A549 (cell line): ENCODE measurements around the gene TEP1. TPM values are rescaled to one million over a fixed set of nuclear protein-coding genes. Genes with fewer than 3 reads are reported as not detected.

Experiments used
- ATAC-seq, 2 experiments: fragments of 200-7000 bp in 1 of 2; fragments of >200 bp in 1 of 2; cut with Nextera tagmentation in 1 of 2; cut with Tn5 transposase in 1 of 2; 3 replicates each; pipeline versions ENCODE4 v1.8.0 to v1.9.1; 2018 to 2020; ENCODE audit warnings: mild to moderate bottlenecking in 1 of 2, moderate library complexity in 1 of 2
- CTCF ChIA-PET: fragments of 300-600 bp; sonication (Branson Sonifier 250); formaldehyde crosslinking; extraction: SDS; loops from one replicate; lab custom pipeline; 2021; ENCODE audit warnings: antibody characterized with exemption, inconsistent platforms; lab: Yijun Ruan, JAX
- POLR2A ChIA-PET: fragments of 350-600 bp; formaldehyde crosslinking; extraction: SDS; loops from one replicate; lab custom pipeline; 2021; ENCODE audit warnings: antibody characterized with exemption, inconsistent platforms; lab: Yijun Ruan, JAX
- DNase-seq, 2 experiments: peaks; one replicate each; pipeline versions ENCODE4 v3.0.0 to v3.0.0-alpha.2; 2011 to 2016; ENCODE audit warnings: low read depth in 1 of 2, low spot score in 1 of 2
- FAIRE-seq: peaks from 2 replicates; lab custom pipeline; 2011; peaks lifted over from hg19 to GRCh38; lab: Jason Lieb, UNC
- H3K27ac ChIP-seq, 2 experiments: fragments of >200 bp; sonication (Bioruptor Twin); formaldehyde crosslinking; 3 replicates each; pipeline ENCODE4 v1.5.1; 2016 to 2017
- H3K4me1 ChIP-seq: fragments of >200 bp; sonication (Bioruptor Twin); formaldehyde crosslinking; 3 replicates; pipeline ENCODE4 v1.6.1; 2016
- H3K4me2 ChIP-seq: fragments of >200 bp; sonication (Bioruptor Twin); formaldehyde crosslinking; 3 replicates; pipeline ENCODE4 v1.6.1; 2016
- H3K4me3 ChIP-seq: fragments of >200 bp; sonication (Bioruptor Twin); formaldehyde crosslinking; 3 replicates; pipeline ENCODE4 v1.5.1; 2016
- H3K9me3 ChIP-seq: fragments of >200 bp; sonication (Bioruptor Twin); formaldehyde crosslinking; 3 replicates; pipeline ENCODE4 v1.6.1; 2016
- BHLHE40 ChIP-seq: IDR thresholded peaks from 2 replicates; pipeline ENCODE4 v1.6.1; 2012; ENCODE audit warnings: low read depth, low read length, inconsistent platforms
- CEBPB ChIP-seq, 2 experiments: fragments of >200 bp in 1 of 2; sonication (Bioruptor Twin) in 1 of 2; formaldehyde crosslinking in 1 of 2; IDR thresholded peaks; 2 replicates each; pipeline ENCODE4 v1.6.1; 2012 to 2016
- CHD4 ChIP-seq: fragments of 200-600 bp; sonication (generic); IDR thresholded peaks from 2 replicates; pipeline ENCODE4 v1.6.1; 2016; ENCODE audit warnings: antibody characterized with exemption, mild to moderate bottlenecking, borderline replicate concordance
- EHMT2 ChIP-seq: fragments of 200-600 bp; sonication (generic); IDR thresholded peaks from 2 replicates; pipeline ENCODE4 v1.6.1; 2016; ENCODE audit warnings: antibody characterized with exemption, low read depth, mild to moderate bottlenecking, moderate library complexity
- EP300 ChIP-seq, 2 experiments: fragments of >200 bp; sonication (Bioruptor Twin); formaldehyde crosslinking; IDR thresholded peaks; 2 replicates in 1 of 2; 3 replicates in 1 of 2; pipeline ENCODE4 v1.6.1; 2016 to 2017
- ESRRA ChIP-seq: fragments of 150-350 bp; IDR thresholded peaks from 2 replicates; pipeline ENCODE4 v1.6.1; 2014; ENCODE audit warnings: mild to moderate bottlenecking, low read length, borderline replicate concordance
- FOXS1 ChIP-seq: fragments of 250-450 bp; sonication (Bioruptor Pico); IDR thresholded peaks from 2 replicates; pipeline ENCODE4 v1.5.0; 2020; ENCODE audit warnings: mild to moderate bottlenecking, moderate library complexity
- HOXB13 ChIP-seq: fragments of 250-450 bp; sonication (Bioruptor Pico); IDR thresholded peaks from 2 replicates; pipeline ENCODE4 v1.5.0; 2020; ENCODE audit warnings: low read depth, mild to moderate bottlenecking, moderate library complexity
- HOXB5 ChIP-seq: fragments of 250-450 bp; sonication (Bioruptor Pico); IDR thresholded peaks from 2 replicates; pipeline ENCODE4 v1.5.0; 2020; ENCODE audit warnings: mild to moderate bottlenecking, moderate library complexity
- KDM5A ChIP-seq: fragments of 200-600 bp; sonication (generic); IDR thresholded peaks from 2 replicates; pipeline ENCODE4 v1.6.1; 2016; ENCODE audit warnings: antibody characterized with exemption, mild to moderate bottlenecking
- MAFK ChIP-seq: fragments of 450-650 bp; IDR thresholded peaks from 2 replicates; pipeline ENCODE4 v1.6.1; 2014; ENCODE audit not compliant: partially characterized antibody
- MAZ ChIP-seq: fragments of 150-350 bp; IDR thresholded peaks from 2 replicates; pipeline ENCODE4 v1.6.1; 2014; ENCODE audit warnings: antibody characterized with exemption, low read depth, low read length, borderline replicate concordance
- NFE2L2 ChIP-seq: fragments of 150-350 bp; conservative IDR thresholded peaks from 2 replicates; pipeline ENCODE4 v1.6.1; 2014; ENCODE audit warnings: low read length
- NR3C1 ChIP-seq: fragments of >200 bp; sonication (Bioruptor Twin); formaldehyde crosslinking; IDR thresholded peaks from 3 replicates; pipeline ENCODE4 v1.6.1; 2017
- PHF8 ChIP-seq: fragments of 200-600 bp; sonication (generic); IDR thresholded peaks from 2 replicates; pipeline ENCODE4 v1.6.1; 2016; ENCODE audit warnings: low read depth, mild to moderate bottlenecking, antibody characterized with exemption, moderate library complexity, borderline replicate concordance
- POLR2A ChIP-seq: IDR thresholded peaks from 2 replicates; pipeline ENCODE4 v1.6.1; 2012; ENCODE audit warnings: mild to moderate bottlenecking, low read length
- POLR2AphosphoS2 ChIP-seq: conservative IDR thresholded peaks from 2 replicates; pipeline ENCODE4 v1.6.1; 2012; ENCODE audit warnings: low read length, improper control_type of control experiment, inconsistent platforms
- RNF2 ChIP-seq: fragments of 200-600 bp; sonication (generic); IDR thresholded peaks from 2 replicates; pipeline ENCODE4 v1.6.1; 2016; ENCODE audit warnings: low read depth, mild to moderate bottlenecking, antibody characterized with exemption, moderate library complexity, borderline replicate concordance
- SMC3 ChIP-seq: fragments of >200 bp; sonication (Bioruptor Twin); formaldehyde crosslinking; IDR thresholded peaks from 3 replicates; pipeline ENCODE4 v1.6.1; 2018; ENCODE audit warnings: inconsistent platforms
- TFCP2L1 ChIP-seq: fragments of 250-450 bp; sonication (Bioruptor Pico); IDR thresholded peaks from 2 replicates; pipeline ENCODE4 v1.5.0; 2021; ENCODE audit warnings: mild to moderate bottlenecking
- TP53 ChIP-seq: fragments of 250-450 bp; sonication (Bioruptor Pico); IDR thresholded peaks from 2 replicates; pipeline ENCODE4 v1.5.0; 2021; ENCODE audit warnings: mild to moderate bottlenecking, moderate library complexity
- ZC3H11A ChIP-seq: fragments of 450-650 bp; IDR thresholded peaks from 2 replicates; pipeline ENCODE4 v1.6.1; 2014; ENCODE audit warnings: antibody characterized with exemption, mild to moderate bottlenecking
- ZFP36 ChIP-seq: fragments of 450-650 bp; IDR thresholded peaks from 2 replicates; pipeline ENCODE4 v1.6.1; 2014; ENCODE audit warnings: borderline replicate concordance; ENCODE audit not compliant: partially characterized antibody
- ZNF302 ChIP-seq: fragments of 250-450 bp; sonication (Bioruptor Pico); IDR thresholded peaks from 2 replicates; pipeline ENCODE4 v1.9.0; 2021; ENCODE audit warnings: inconsistent platforms, mild to moderate bottlenecking, moderate library complexity
- ZSCAN20 ChIP-seq: fragments of 250-450 bp; sonication (Bioruptor Pico); IDR thresholded peaks from 2 replicates; pipeline ENCODE4 v1.8.0; 2022; ENCODE audit warnings: mild to moderate bottlenecking, moderate library complexity
- WGBS: methylation state at CpG from one replicate; pipeline ENCODE4 v1.1.6; 2017; ENCODE audit errors: missing lambda C conversion rate; 5-methylcytosine and 5-hydroxymethylcytosine counted together
- polyA plus RNA-seq, 4 experiments: library from polyadenylated mRNA; depleted of rRNA in 3 of 4; stranded (reverse); fragments of >200 nt; fragmentation: RNase III in 1 of 4; extraction: RNeasy Plus Mini Kit Qiagen cat#74134 plus additional on column Dnase treatment in 1 of 4; gene quantifications; 2 replicates in 3 of 4; 3 replicates in 1 of 4; pipeline ENCODE4 v1.2.3, GENCODE V29; 2011 to 2017
- TF ChIP-seq, protein P1 (sequence below): fragments of 250-450 bp; sonication (Bioruptor Pico); IDR thresholded peaks from 2 replicates; pipeline ENCODE4 v1.5.0; 2021; ENCODE audit warnings: mild to moderate bottlenecking, moderate library complexity, borderline replicate concordance
- TF ChIP-seq, protein P2 (sequence below): fragments of 450-650 bp; IDR thresholded peaks from 2 replicates; pipeline ENCODE4 v1.6.1; 2014; ENCODE audit warnings: antibody characterized with exemption
- TF ChIP-seq, protein P3 (sequence below): fragments of >200 bp; sonication (Bioruptor Twin); formaldehyde crosslinking; IDR thresholded peaks from 2 replicates; pipeline ENCODE4 v1.6.1; 2016
- TF ChIP-seq, protein P4 (sequence below): IDR thresholded peaks from 2 replicates; pipeline ENCODE4 v1.6.1; 2012
- TF ChIP-seq, protein P5 (sequence below): fragments of 250-450 bp; sonication (Bioruptor Pico); IDR thresholded peaks from 2 replicates; pipeline ENCODE4 v1.5.0; 2020; ENCODE audit warnings: low read depth, mild to moderate bottlenecking, moderate library complexity
- TF ChIP-seq, protein P6 (sequence below): IDR thresholded peaks from 2 replicates; pipeline ENCODE4 v1.6.1; 2012; ENCODE audit warnings: low read depth, borderline replicate concordance

Gene TEP1
- polyA plus RNA-seq, 2 of the 4 experiments (the other 2 are of a cell fraction): 6.8 to 17.5 TPM

DNA sequence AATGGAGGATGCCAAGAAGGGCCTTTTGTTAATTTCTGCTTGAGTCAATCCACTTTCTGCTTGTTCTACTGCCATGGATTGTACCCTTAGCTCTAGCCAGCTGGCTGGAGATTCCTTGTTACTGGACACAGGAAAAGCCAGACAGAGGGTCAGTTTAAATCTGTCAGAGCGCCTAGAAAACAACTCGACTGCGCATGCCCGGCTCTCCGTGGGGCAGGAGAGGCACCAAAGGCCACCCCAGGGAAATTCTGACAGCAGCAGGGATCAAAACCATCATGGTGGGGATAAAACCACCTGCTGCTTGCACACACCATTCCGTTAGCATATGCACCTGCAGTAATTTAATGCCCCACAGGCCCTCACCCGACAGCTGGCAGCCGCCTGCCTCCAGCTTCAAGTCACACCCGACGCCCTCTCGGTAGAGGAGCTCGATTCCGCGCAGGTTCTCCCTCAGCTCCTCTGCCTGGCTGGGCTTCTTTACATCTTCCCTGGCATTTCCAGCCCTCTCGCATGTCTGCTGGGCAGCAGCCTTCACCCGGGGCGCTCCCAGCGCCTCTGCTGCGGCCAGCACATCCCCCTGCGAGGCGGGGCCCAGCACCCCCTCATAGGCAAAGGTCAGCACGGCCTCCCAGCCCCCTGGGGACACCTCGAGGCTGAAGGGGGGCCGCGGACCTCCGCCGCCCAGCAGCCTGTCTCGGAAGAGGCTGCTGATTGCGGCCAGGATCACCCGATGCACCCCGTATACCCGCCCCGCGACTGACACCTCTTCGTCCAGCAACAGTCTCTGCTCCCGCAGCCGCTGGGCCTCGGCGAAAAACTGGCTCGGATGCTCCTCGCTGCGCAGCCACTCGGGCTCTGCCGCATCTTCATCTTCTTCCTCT, 21.6 kb upstream of the TEP1 start:
- ATAC-seq: no peak
- POLR2A ChIA-PET: no interaction called here

DNA sequence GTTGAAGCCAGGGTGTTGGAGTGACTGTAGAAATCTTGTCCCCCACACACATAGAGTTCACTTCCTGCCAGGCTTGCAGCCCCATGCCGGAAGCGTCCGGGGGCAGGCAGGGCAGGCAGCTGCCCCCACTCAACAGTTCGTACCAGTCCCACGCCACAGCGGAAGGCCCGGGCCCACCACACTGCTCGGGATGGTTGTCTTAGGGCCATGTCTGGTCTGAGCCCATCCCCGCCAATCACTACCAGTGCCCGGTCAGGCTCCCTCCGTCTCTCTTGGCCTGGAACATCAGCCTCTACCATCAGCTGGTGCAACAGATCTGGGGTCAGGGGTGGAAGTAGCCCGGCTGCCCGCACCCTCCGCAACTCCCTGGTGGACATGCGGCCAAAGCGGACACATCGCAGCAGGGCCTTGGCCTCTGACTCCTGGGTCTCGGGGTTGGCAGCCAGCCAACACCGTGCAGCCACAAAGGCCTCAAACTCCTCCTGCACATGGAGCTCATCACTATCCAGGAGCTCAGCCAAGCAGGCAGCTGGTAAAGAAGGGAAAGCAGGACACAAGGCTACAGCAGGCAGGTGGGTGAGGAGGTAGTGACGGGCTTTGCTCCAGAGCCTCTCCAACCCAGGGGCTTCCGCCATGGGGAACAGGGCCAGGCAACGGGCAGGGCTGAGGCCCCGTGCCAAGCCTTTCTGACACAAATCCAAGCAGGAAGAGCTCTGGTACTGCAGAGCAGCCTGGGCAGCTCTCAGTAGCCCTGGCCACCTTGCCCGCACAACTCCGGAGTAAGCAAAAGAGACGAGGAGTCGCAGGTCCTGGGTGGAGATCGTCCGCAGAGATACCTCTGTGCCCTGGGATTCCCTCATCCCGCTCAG, 16.7 kb upstream of the TEP1 start:
- Histone ChIP-seq H3K9me3 (no peaks in the 10 kb centered on the region), H3K4me1 (no peaks in the 10 kb centered on the region), H3K4me3 (no peak overlapping the region), H3K27ac (no peak overlapping the region), H3K4me2 (no peak overlapping the region)
- ChIA-PET POLR2A (no interaction called here), CTCF (interaction anchor here (1.0 to 3.8 kb wide), 4 partner anchors 9 to 20 kb away, joined by 3 to 31 read pairs (median 3); partner anchors contain the start of gene TEP1)
- ATAC-seq: no peak
- WGBS: 78% methylated on average over 23 of the region's 30 CpGs
- TF ChIP-seq, protein P1, sequence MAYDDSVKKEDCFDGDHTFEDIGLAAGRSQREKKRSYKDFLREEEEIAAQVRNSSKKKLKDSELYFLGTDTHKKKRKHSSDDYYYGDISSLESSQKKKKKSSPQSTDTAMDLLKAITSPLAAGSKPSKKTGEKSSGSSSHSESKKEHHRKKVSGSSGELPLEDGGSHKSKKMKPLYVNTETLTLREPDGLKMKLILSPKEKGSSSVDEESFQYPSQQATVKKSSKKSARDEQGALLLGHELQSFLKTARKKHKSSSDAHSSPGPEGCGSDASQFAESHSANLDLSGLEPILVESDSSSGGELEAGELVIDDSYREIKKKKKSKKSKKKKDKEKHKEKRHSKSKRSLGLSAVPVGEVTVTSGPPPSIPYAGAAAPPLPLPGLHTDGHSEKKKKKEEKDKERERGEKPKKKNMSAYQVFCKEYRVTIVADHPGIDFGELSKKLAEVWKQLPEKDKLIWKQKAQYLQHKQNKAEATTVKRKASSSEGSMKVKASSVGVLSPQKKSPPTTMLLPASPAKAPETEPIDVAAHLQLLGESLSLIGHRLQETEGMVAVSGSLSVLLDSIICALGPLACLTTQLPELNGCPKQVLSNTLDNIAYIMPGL: no peak
- TF ChIP-seq ZSCAN20 (CRISPR knock-in tag): no peak
- no peak for TF ChIP-seq ZC3H11A
- no peak for TF ChIP-seq EP300 (IDR thresholded peaks at IDR 0.05)
- no peak for TF ChIP-seq POLR2AphosphoS2
- TF ChIP-seq CHD4: no peak
- TF ChIP-seq, protein P2, sequence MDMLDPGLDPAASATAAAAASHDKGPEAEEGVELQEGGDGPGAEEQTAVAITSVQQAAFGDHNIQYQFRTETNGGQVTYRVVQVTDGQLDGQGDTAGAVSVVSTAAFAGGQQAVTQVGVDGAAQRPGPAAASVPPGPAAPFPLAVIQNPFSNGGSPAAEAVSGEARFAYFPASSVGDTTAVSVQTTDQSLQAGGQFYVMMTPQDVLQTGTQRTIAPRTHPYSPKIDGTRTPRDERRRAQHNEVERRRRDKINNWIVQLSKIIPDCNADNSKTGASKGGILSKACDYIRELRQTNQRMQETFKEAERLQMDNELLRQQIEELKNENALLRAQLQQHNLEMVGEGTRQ: no peak
- no peak for TF ChIP-seq HOXB13
- no peak for TF ChIP-seq RNF2
- TF ChIP-seq POLR2A: no peak
- no peak for TF ChIP-seq MAFK
- TF ChIP-seq ESRRA: no peak
- TF ChIP-seq, protein P3, sequence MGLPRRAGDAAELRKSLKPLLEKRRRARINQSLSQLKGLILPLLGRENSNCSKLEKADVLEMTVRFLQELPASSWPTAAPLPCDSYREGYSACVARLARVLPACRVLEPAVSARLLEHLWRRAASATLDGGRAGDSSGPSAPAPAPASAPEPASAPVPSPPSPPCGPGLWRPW: no peak
- TF ChIP-seq CEBPB (IDR thresholded peaks at IDR 0.05): no peak
- TF ChIP-seq TP53: no peak
- TF ChIP-seq PHF8: no peak
- TF ChIP-seq BHLHE40: no peak
- no peak for TF ChIP-seq ZNF302 (CRISPR knock-in tag)
- no peak for TF ChIP-seq ZFP36
- no peak for TF ChIP-seq NR3C1
- no peak for FAIRE-seq
- DNase-seq: no peak

More for the DNA sequence above, 21.6 kb upstream of the TEP1 start:
- H3K4me3 ChIP-seq: no peak overlapping the region
- no peak overlapping the region for H3K27ac ChIP-seq
- no peak for DNase-seq
- TF ChIP-seq ZNF302 (CRISPR knock-in tag) (no peak), NFE2L2 (no peak), PHF8 (no peak), SMC3 (no peak), HOXB5 (CRISPR knock-in tag) (no peak), TFCP2L1 (CRISPR knock-in tag) (no peak), FOXS1 (CRISPR knock-in tag) (no peak), ESRRA (no peak), ZFP36 (no peak), POLR2A (no peak), KDM5A (no peak), EHMT2 (no peak), MAZ (no peak), TP53 (no peak), MAFK (no peak), NR3C1 (no peak)
- TF ChIP-seq, protein P4, sequence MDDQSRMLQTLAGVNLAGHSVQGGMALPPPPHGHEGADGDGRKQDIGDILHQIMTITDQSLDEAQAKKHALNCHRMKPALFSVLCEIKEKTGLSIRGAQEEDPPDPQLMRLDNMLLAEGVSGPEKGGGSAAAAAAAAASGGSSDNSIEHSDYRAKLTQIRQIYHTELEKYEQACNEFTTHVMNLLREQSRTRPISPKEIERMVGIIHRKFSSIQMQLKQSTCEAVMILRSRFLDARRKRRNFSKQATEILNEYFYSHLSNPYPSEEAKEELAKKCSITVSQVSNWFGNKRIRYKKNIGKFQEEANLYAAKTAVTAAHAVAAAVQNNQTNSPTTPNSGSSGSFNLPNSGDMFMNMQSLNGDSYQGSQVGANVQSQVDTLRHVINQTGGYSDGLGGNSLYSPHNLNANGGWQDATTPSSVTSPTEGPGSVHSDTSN: no peak
- TF ChIP-seq, protein P5, sequence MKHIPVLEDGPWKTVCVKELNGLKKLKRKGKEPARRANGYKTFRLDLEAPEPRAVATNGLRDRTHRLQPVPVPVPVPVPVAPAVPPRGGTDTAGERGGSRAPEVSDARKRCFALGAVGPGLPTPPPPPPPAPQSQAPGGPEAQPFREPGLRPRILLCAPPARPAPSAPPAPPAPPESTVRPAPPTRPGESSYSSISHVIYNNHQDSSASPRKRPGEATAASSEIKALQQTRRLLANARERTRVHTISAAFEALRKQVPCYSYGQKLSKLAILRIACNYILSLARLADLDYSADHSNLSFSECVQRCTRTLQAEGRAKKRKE (CRISPR knock-in tag): no peak
- TF ChIP-seq, protein P6, sequence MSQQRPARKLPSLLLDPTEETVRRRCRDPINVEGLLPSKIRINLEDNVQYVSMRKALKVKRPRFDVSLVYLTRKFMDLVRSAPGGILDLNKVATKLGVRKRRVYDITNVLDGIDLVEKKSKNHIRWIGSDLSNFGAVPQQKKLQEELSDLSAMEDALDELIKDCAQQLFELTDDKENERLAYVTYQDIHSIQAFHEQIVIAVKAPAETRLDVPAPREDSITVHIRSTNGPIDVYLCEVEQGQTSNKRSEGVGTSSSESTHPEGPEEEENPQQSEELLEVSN: no peak
- H3K4me1 ChIP-seq: no peaks in the 10 kb centered on the region
- 81% methylated on average over 41 of the region's 44 CpGs for WGBS
- no peak overlapping the region for H3K4me2 ChIP-seq
- CTCF ChIA-PET: interaction anchor here (1.4 kb wide), 1 partner anchor 10 kb away, joined by 5 read pairs; no protein-coding TSS in a partner anchor
- no peak for FAIRE-seq
- no peaks in the 10 kb centered on the region for H3K9me3 ChIP-seq
